HG03280 (cell line): ENCODE data around the gene CACNA1C.
"Not testable (repeated sequence)": the region's sequence is repeated elsewhere in the genome, so short reads cannot be mapped to it uniquely, and the experiment has no call there.

ENCODE experiments used
- ATAC-seq: cut with Tn5 transposase; IDR thresholded peaks from one replicate; pipeline ENCODE4 v1.9.1; 2021; ENCODE audit warnings: mild to moderate bottlenecking, moderate library complexity; ENCODE audit not compliant: unreplicated experiment

Gene CACNA1C

GRCh38 chr12:2248087-2248900 is 195.5 kb downstream of the CACNA1C start:
- no peak for ATAC-seq

- peak; percentile 92 for ATAC-seq
Observed at GRCh38 chr12:2248901-2249381, 196.2 kb downstream of the CACNA1C start.

- no peak for ATAC-seq
Observed at GRCh38 chr12:2250797-2251196, 198.0 kb downstream of the CACNA1C start.

GRCh38 chr12:2251526-2252209 is 198.9 kb downstream of the CACNA1C start:
- no peak for ATAC-seq

GRCh38 chr12:2255311-2255710 is 202.5 kb downstream of the CACNA1C start:
- no peak for ATAC-seq

- ATAC-seq = not testable (repeated sequence)
Observed at GRCh38 chr12:2255731-2256130, 202.9 kb downstream of the CACNA1C start.

GRCh38 chr12:2256453-2256852 is 203.7 kb downstream of the CACNA1C start:
- ATAC-seq = no peak

GRCh38 chr12:2256915-2257314 is 204.1 kb downstream of the CACNA1C start:
- no peak for ATAC-seq

- ATAC-seq = no peak
Observed at GRCh38 chr12:2258025-2258424, 205.2 kb downstream of the CACNA1C start.

GRCh38 chr12:2259369-2259768 is 206.6 kb downstream of the CACNA1C start:
- ATAC-seq = no peak

- no peak for ATAC-seq
Observed at GRCh38 chr12:2260441-2260840, 207.7 kb downstream of the CACNA1C start.

- ATAC-seq = no peak
Observed at GRCh38 chr12:2261708-2262107, 208.9 kb downstream of the CACNA1C start.

GRCh38 chr12:2262449-2262848 is 209.7 kb downstream of the CACNA1C start:
- ATAC-seq = no peak

- no peak for ATAC-seq
Observed at GRCh38 chr12:2263901-2264300, 211.1 kb downstream of the CACNA1C start.

GRCh38 chr12:2264651-2265232 is 212.0 kb downstream of the CACNA1C start:
- no peak for ATAC-seq

- no peak for ATAC-seq
Observed at GRCh38 chr12:2265461-2266167, 212.8 kb downstream of the CACNA1C start.

- ATAC-seq = no peak
Observed at GRCh38 chr12:2266666-2267620, 214.2 kb downstream of the CACNA1C start.

GRCh38 chr12:2267703-2268470 is 215.1 kb downstream of the CACNA1C start:
- ATAC-seq = no peak
